Hepatocyte (in vitro differentiated cells): ENCODE measurements around the gene HPSE2. TPM values are rescaled to one million over a fixed set of nuclear protein-coding genes. Genes with fewer than 3 reads are reported as not detected.

Experiments
- DNase-seq: peaks from one replicate; pipeline ENCODE4 v3.0.0-alpha.2; 2016; ENCODE audit warnings: low spot score
- H2AFZ ChIP-seq: fragments of 200-600 bp; sonication (generic); 2 replicates; pipeline ENCODE4 v1.6.0; 2016; ENCODE audit warnings: antibody characterized with exemption, mild to moderate bottlenecking
- H3K27ac ChIP-seq: fragments of 200-600 bp; sonication (generic); 2 replicates; pipeline ENCODE4 v1.5.1; 2016; ENCODE audit warnings: mild to moderate bottlenecking
- H3K27me3 ChIP-seq: fragments of 200-600 bp; sonication (generic); 2 replicates; pipeline ENCODE4 v1.6.1; 2016
- H3K36me3 ChIP-seq: fragments of 200-600 bp; sonication (generic); replicated peaks from 2 replicates; pipeline ENCODE4 v1.5.1; 2016; ENCODE audit warnings: low read depth; ENCODE audit not compliant: insufficient read depth
- H3K4me1 ChIP-seq: fragments of 200-600 bp; sonication (generic); 2 replicates; pipeline ENCODE4 v1.5.1; 2016; ENCODE audit warnings: mild to moderate bottlenecking, moderate library complexity; ENCODE audit not compliant: insufficient read depth
- H3K4me2 ChIP-seq: fragments of 200-600 bp; sonication (generic); 2 replicates; pipeline ENCODE4 v1.6.0; 2016
- H3K4me3 ChIP-seq: fragments of 200-600 bp; sonication (generic); 2 replicates; pipeline ENCODE4 v1.5.1; 2016; ENCODE audit warnings: mild to moderate bottlenecking
- H3K79me2 ChIP-seq: fragments of 200-600 bp; sonication (generic); 2 replicates; pipeline ENCODE4 v1.6.0; 2017; ENCODE audit warnings: mild to moderate bottlenecking
- H3K9me2 ChIP-seq: fragments of 200-600 bp; sonication (generic); replicated peaks from 2 replicates; pipeline ENCODE4 v1.6.0; 2017; ENCODE audit warnings: mild to moderate bottlenecking; ENCODE audit not compliant: insufficient read depth
- H3K9me3 ChIP-seq: fragments of 200-600 bp; sonication (generic); 2 replicates; pipeline ENCODE4 v1.5.1; 2016; ENCODE audit warnings: low read depth, mild to moderate bottlenecking
- H4K20me1 ChIP-seq: fragments of 200-600 bp; sonication (generic); 2 replicates; pipeline ENCODE4 v1.6.0; 2016; ENCODE audit warnings: mild to moderate bottlenecking; ENCODE audit not compliant: insufficient read depth, poor library complexity, severe bottlenecking
- CTCF ChIP-seq: fragments of 200-600 bp; sonication (generic); IDR thresholded peaks from 2 replicates; pipeline ENCODE4 v1.5.1; 2016; ENCODE audit warnings: antibody characterized with exemption, mild to moderate bottlenecking; ENCODE audit not compliant: poor library complexity
- EZH2 ChIP-seq: fragments of 200-600 bp; sonication (generic); IDR thresholded peaks from 2 replicates; pipeline ENCODE4 v1.6.1; 2016; ENCODE audit warnings: antibody characterized with exemption, mild to moderate bottlenecking, borderline replicate concordance
- EZH2phosphoT487 ChIP-seq: fragments of 200-600 bp; sonication (generic); IDR thresholded peaks from one replicate; pipeline ENCODE4 v1.6.1; 2018; ENCODE audit warnings: antibody characterized with exemption, mild to moderate bottlenecking, low read depth, moderate library complexity; ENCODE audit not compliant: unreplicated experiment, severe bottlenecking
- WGBS: methylation state at CpG from one replicate; pipeline ENCODE4 v1.1.6; 2016; ENCODE audit warnings: low lambda C conversion rate; ENCODE audit errors: missing lambda C conversion rate; 5-methylcytosine and 5-hydroxymethylcytosine counted together
- polyA plus RNA-seq: library from polyadenylated mRNA; unstranded; fragments of >200 nt; fragmentation: Nextera tagmentation; extraction: Ambion mirVana; gene quantifications from 2 replicates; pipeline ENCODE4 v1.2.1, GENCODE V29; 2016
- total RNA-seq: library from RNA; depleted of rRNA; stranded (reverse); fragments of >200 nt; gene quantifications from 2 replicates; pipeline ENCODE4 v1.2.3, GENCODE V29; 2014

Gene HPSE2
- total and polyA plus RNA-seq, 2 experiments from 2014 or later, result 3.7 to 5.7 TPM

GRCh38 chr10:98433881-98434732, 801.5 kb downstream of the HPSE2 start:
- Histone ChIP-seq H3K4me3 (no peak overlapping the region), H3K4me2 (no peak overlapping the region), H2AFZ (no peak overlapping the region), H3K79me2 (no peaks in the 10 kb centered on the region), H3K9me2 (no peaks in the 10 kb centered on the region), H3K9me3 (peaks cover 3% of the 10 kb centered on the region), H4K20me1 (no peaks in the 10 kb centered on the region), H3K4me1 (no peaks in the 10 kb centered on the region), H3K36me3 (peaks cover 11% of the 10 kb centered on the region), H3K27ac (no peak overlapping the region), H3K27me3 (no peaks in the 10 kb centered on the region)
- WGBS, result over 99% methylated on average over 21 of the region's 21 CpGs
- TF ChIP-seq EZH2 (no peak), CTCF (no peak), EZH2phosphoT487 (no peak)
- DNase-seq, result no peak

DNA sequence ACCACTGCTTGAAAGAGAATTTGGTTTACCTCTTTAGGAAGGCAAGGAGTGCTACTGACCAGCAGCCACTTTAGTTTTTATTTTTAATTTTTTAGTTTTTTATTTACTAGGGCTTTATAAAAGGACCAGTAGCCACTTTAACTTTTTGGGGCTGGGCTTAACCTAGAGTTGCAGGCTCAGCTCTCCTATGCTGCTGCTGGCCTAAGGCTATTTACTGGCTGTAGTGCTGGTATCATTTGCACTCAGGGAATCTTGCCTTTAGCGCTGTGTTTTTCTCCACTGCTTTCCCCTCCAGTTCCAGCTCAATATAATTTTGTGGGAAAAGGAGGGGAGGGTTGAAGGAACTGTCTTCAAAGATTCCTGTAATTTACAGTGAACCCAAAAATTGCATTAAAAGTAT, 802.3 kb downstream of the HPSE2 start:
- 94% methylated on average over 1 of the region's 1 CpG for WGBS
- Histone ChIP-seq H3K79me2 (no peaks in the 10 kb centered on the region), H3K4me3 (no peak overlapping the region), H2AFZ (no peak overlapping the region), H4K20me1 (no peaks in the 10 kb centered on the region), H3K4me1 (no peaks in the 10 kb centered on the region), H3K9me2 (no peaks in the 10 kb centered on the region), H3K4me2 (no peak overlapping the region), H3K9me3 (peaks cover 3% of the 10 kb centered on the region), H3K36me3 (peaks cover 11% of the 10 kb centered on the region), H3K27me3 (no peaks in the 10 kb centered on the region), H3K27ac (no peak overlapping the region)
- no peak for DNase-seq
- TF ChIP-seq CTCF (no peak), EZH2phosphoT487 (no peak), EZH2 (no peak)

- Histone ChIP-seq H3K4me2 (no peak overlapping the region), H3K27me3 (no peaks in the 10 kb centered on the region), H3K79me2 (no peaks in the 10 kb centered on the region), H3K27ac (no peak overlapping the region), H3K4me1 (no peaks in the 10 kb centered on the region), H4K20me1 (no peaks in the 10 kb centered on the region), H3K9me2 (no peaks in the 10 kb centered on the region), H3K9me3 (peaks cover 3% of the 10 kb centered on the region), H3K36me3 (peaks cover 11% of the 10 kb centered on the region), H2AFZ (no peak overlapping the region), H3K4me3 (no peak overlapping the region)
- WGBS, result 100% methylated on average over 1 of the region's 1 CpG
- TF ChIP-seq CTCF (no peak), EZH2phosphoT487 (no peak), EZH2 (no peak)
- no peak for DNase-seq
Observed at GRCh38 chr10:98432330-98432729, 803.3 kb downstream of the HPSE2 start.
